ENCODE results near the gene XKR3. TPM values are rescaled to one million over a fixed set of nuclear protein-coding genes. Genes with fewer than 3 reads are reported as not detected.
"Not testable (repeated sequence)": the region's sequence is repeated elsewhere in the genome, so short reads cannot be mapped to it uniquely, and the experiment has no call there.

The XKR3 gene
- total RNA-seq, 2 donors from 2014 or later = not detected

DNA sequence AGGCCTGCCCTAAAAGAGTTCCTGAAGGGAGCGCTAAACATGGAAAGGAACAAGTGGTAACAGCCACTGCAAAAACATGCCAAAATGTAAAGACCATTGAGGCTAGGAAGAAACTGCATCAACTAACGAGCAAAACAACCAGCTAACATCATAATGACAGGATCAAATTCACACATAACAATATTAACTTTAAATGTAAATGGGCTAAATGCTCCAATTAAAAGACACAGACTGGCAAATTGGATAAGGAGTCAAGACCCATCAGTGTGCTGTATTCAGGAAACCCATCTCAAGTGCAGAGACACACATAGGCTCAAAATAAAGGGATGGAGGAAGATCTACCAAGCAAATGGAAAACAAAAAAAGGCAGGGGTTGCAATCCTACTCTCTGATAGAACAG lies 57.3 kb downstream of the XKR3 start:
- ATAC-seq; intact Hi-C loops (cut with DNase I, micrococcal nuclease): not testable (repeated sequence)

DNA sequence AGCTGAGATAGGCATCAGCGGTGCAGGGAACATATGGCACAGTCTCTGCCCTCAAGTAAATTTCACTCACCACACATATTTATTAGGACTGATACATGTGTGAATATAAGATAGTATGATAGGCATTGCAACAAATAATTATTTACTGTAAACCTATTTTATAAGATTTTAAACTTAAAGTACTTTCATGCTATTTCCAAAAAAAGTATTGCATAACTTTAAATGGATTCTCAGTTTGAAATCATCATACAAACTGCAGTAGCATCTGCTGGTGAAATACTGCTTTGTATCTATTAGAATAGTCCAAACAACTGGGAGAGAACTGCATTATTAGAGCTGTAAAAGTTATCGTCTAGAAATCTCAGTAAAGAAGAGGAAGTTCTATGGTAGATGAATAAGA lies 63.0 kb downstream of the XKR3 start:
- ATAC-seq; intact Hi-C loops (cut with DNase I, micrococcal nuclease); DNase-seq: not testable (repeated sequence)

More for the DNA sequence above, 57.3 kb downstream of the XKR3 start:
- DNase-seq = not testable (repeated sequence)

DNA sequence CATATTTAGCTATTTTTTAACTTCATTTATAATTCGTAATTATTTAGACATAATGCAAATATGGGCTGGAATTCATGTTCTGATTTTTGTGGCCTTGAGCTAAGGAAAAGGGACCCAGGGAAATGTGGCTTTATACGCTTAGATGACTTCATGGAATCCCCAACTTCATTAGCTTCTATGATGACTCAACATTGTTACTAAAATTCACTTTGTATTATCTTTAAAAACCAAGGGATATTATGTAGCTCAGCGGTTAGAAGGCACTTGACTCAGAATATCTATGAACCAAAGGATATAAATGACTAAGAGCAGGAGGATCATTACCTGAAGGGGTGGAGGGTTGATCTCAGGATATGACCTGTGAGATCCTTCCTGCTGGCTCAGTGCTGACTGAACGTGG lies 64.8 kb downstream of the XKR3 start:
- ATAC-seq; intact Hi-C loops (cut with DNase I, micrococcal nuclease): not testable (repeated sequence)

DNA sequence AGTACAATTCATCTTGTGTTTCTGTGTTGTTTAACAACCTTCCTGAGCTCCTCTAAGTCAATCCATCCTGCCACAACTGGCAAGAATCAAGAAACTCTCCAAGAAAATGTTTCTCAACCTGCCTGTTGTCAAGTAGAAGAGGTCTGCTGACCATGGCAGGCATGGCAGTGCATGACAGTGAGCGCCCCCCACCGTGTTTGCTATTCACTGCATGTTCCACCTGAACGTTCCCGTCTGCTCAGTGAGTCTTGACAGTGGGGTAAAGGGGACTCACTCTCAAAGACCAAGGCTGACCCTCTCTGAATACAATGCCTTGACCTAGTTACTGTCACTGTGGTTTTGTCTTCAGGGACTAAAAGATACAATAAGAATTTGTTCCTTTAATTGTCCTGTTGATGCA lies 75.9 kb downstream of the XKR3 start:
- DNase-seq; ATAC-seq; intact Hi-C loops (cut with DNase I, micrococcal nuclease): not testable (repeated sequence)

More for the DNA sequence above, 64.8 kb downstream of the XKR3 start:
- not testable (repeated sequence) for DNase-seq

DNA sequence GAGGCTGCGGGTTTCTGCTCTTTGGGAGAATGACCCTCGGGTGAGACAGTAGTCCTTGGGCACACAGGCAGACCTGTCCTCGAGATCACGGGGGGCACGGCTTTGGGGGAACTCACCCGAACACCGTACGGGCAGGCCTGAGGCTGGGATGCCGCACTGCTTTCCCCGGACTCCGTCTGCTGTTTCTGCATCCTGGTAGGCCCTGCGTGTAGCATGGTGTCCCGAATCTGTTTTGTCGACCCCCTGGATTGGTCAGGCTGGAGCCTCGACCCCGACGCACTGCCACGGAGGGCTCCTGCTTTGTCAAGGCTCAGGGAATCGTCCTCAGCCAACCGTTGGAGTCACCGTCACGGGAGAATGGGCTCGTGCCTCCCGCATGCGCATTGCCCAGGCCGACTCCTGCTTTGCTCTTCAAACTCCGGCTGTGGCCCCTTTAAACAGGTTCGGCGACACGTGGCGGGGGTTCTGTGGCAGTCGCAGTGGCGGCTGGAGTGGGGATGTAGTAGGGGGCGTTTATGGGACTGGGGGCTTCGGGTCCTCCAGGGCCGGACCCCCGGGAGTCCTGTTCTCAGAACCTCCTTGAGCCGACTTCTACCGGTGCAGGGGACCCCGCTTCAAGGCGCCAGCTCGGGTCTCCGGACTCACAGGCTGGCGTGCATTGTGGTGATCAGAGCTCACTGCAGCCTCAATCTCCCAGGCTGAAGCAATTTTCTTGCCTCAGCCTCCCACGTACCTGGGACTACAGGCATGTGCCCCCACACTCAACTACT lies 76.9 kb downstream of the XKR3 start:
- DNase-seq; ATAC-seq; intact Hi-C loops (cut with DNase I, micrococcal nuclease): not testable (repeated sequence)

DNA sequence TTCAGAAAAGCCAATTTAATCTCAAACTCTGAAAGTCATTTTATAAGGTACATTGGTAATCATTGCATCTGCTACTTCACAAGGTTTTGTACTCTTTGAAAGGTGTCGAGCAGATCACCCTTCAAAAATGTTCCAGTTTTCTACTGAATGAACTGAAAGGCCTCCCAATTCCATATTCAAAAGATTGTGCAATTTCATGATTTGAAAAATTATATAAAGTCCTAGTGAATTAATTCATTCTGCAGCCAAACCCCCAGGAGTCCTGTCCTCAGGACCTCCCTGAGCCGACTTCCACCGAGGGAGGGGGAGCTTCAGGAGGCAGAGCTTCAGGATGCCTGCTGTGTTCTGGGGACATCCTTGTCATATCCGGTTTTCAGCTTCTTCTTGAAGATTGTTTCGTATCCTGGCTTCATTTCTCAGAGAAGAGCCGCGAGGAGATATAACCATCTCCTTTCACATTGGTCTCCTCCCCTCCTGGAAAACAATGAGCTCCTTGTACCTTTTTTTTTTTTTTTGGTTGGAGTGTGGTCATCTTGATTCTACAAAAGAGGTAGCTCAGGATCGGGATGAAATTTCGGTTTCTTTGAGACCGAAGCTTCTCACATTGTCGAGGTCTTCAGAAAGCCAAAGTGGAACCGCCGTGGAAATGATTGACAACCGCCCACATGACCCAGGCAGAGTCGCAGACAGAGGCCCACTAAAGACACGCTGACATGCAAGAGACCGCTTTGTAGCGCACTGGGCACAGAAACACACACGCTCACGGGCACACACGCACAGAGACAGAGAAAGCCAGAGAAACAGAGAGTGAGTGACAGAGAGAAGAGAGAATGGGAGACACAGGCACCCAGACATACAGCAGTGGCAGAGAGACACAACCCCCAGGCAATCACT lies 77.7 kb downstream of the XKR3 start:
- ATAC-seq; DNase-seq; intact Hi-C loops (cut with DNase I, micrococcal nuclease): not testable (repeated sequence)

DNA sequence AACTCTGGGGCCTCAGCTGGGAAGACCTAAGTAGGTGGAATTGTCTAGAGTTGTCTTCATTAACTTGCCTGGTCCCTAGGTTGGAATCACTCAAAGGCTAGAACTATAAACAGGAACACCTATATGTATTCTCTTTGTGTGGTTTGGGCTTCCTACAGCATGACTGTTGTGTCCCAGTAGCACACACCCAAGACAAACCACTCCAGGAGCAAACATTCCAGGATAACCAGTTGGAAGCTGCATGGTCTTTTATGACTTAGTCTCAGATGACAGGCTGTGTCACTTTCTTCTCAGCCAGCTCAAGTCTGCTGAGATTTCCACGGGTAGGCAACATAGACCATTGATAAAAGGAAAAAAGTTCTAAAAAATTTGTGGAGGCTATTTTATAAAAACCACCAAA lies 90.9 kb downstream of the XKR3 start:
- DNase-seq; ATAC-seq; intact Hi-C loops (cut with DNase I, micrococcal nuclease): not testable (repeated sequence)

Other genes with a start within 250 kb of the XKR3 start
- gene CCT8L2, start 232.6 kb downstream of the XKR3 start, total RNA-seq = not detected
- gene GAB4, start 182.8 kb upstream of the XKR3 start, total RNA-seq = not detected

All from left colon (tissue), 2 donors.